Ishikawa (cell line): ENCODE data around the gene RAET1E.

ENCODE experiments used
- CEBPB ChIP-seq: IDR thresholded peaks from 2 replicates; pipeline ENCODE4 v1.6.1; 2012
- CREB1 ChIP-seq: IDR thresholded peaks from 2 replicates; pipeline ENCODE4 v1.6.1; 2012; ENCODE audit warnings: low read depth
- EP300 ChIP-seq: IDR thresholded peaks from 2 replicates; pipeline ENCODE4 v1.6.1; 2012; ENCODE audit warnings: borderline replicate concordance
- FOXM1 ChIP-seq: IDR thresholded peaks from 2 replicates; pipeline ENCODE4 v1.6.1; 2012; ENCODE audit warnings: low read depth, borderline replicate concordance
- MAX ChIP-seq: IDR thresholded peaks from 2 replicates; pipeline ENCODE4 v1.6.1; 2012
- RAD21 ChIP-seq: IDR thresholded peaks from 2 replicates; pipeline ENCODE4 v1.6.1; 2012; ENCODE audit warnings: low read depth
- TAF1 ChIP-seq: IDR thresholded peaks from 2 replicates; pipeline ENCODE4 v1.6.1; 2012; ENCODE audit warnings: low read depth, mild to moderate bottlenecking
- TCF12 ChIP-seq: IDR thresholded peaks from 2 replicates; pipeline ENCODE4 v1.6.1; 2012; ENCODE audit warnings: low read depth
- TEAD4 ChIP-seq: IDR thresholded peaks from 2 replicates; pipeline ENCODE4 v1.6.1; 2012
- USF1 ChIP-seq: IDR thresholded peaks from 2 replicates; pipeline ENCODE4 v1.6.1; 2012

GRCh38 chr6:149936743-149937142 lies 38.8 kb upstream of the RAET1E start:
- TF ChIP-seq EP300: no peak
- no peak for TF ChIP-seq CREB1
- TF ChIP-seq CEBPB: no peak
- TF ChIP-seq TCF12: no peak
- TF ChIP-seq TAF1: no peak
- no peak for TF ChIP-seq RAD21
- TF ChIP-seq FOXM1: no peak
- no peak for TF ChIP-seq MAX
- TF ChIP-seq USF1: no peak
- TF ChIP-seq TEAD4: no peak
